HepG2 (cell line): ENCODE measurements around the gene C1orf159. TPM values are rescaled to one million over a fixed set of nuclear protein-coding genes. Genes with fewer than 3 reads are reported as not detected.

Experiments
- CREBL2 ChIP-seq: sonication (generic); formaldehyde crosslinking; IDR thresholded peaks from 2 replicates; pipeline ENCODE4 v1.8.1; 2023; ENCODE audit warnings: missing genetic modification reagents, mild to moderate bottlenecking, borderline replicate concordance
- DMAP1 ChIP-seq: IDR thresholded peaks from 2 replicates; pipeline ENCODE4 v1.6.1; 2016
- EZH2 ChIP-seq: conservative IDR thresholded peaks from 2 replicates; pipeline ENCODE4 v1.6.1; 2012; ENCODE audit warnings: mild to moderate bottlenecking, low read depth, low read length, moderate library complexity
- FOXC1 ChIP-seq: sonication (generic); formaldehyde crosslinking; IDR thresholded peaks from 2 replicates; pipeline ENCODE4 v1.8.0; 2022; ENCODE audit warnings: mild to moderate bottlenecking, missing genetic modification reagents, borderline replicate concordance
- NFE2 ChIP-seq: sonication (generic); formaldehyde crosslinking; IDR thresholded peaks from 2 replicates; pipeline ENCODE4 v1.4.0; 2020; ENCODE audit warnings: missing genetic modification reagents
- PRDM15 ChIP-seq: sonication (generic); formaldehyde crosslinking; IDR thresholded peaks from 2 replicates; pipeline ENCODE4 v1.4.0; 2020; ENCODE audit warnings: missing genetic modification reagents
- RFXAP ChIP-seq: sonication (generic); formaldehyde crosslinking; IDR thresholded peaks from 2 replicates; pipeline ENCODE4 v1.4.0; 2020; ENCODE audit warnings: missing genetic modification reagents, borderline replicate concordance
- SALL2 ChIP-seq: sonication (generic); formaldehyde crosslinking; IDR thresholded peaks from 2 replicates; pipeline ENCODE4 v1.8.1; 2023; ENCODE audit warnings: mild to moderate bottlenecking, missing genetic modification reagents, inconsistent platforms
- SMARCC2 ChIP-seq: fragments of 450-650 bp; IDR thresholded peaks from 2 replicates; pipeline ENCODE4 v1.6.1; 2017; ENCODE audit warnings: antibody characterized with exemption, mild to moderate bottlenecking
- SP5 ChIP-seq: IDR thresholded peaks from 2 replicates; pipeline ENCODE4 v1.6.1; 2016; ENCODE audit warnings: low read depth, borderline replicate concordance
- SRF ChIP-seq: IDR thresholded peaks from 2 replicates; pipeline ENCODE4 v1.6.1; 2011; ENCODE audit warnings: mild to moderate bottlenecking, low read depth, low read length, moderate library complexity
- TMF1 ChIP-seq: sonication (generic); formaldehyde crosslinking; IDR thresholded peaks from 2 replicates; pipeline ENCODE4 v1.8.1; 2022; ENCODE audit warnings: low read depth, missing genetic modification reagents
- XBP1 ChIP-seq: sonication (generic); formaldehyde crosslinking; IDR thresholded peaks from 2 replicates; pipeline ENCODE4 v1.5.0; 2020; ENCODE audit warnings: missing genetic modification reagents
- ZBTB38 ChIP-seq: sonication (generic); formaldehyde crosslinking; IDR thresholded peaks from 2 replicates; pipeline ENCODE4 v1.5.1; 2020; ENCODE audit warnings: mild to moderate bottlenecking, missing genetic modification reagents
- ZFAT ChIP-seq: sonication (generic); formaldehyde crosslinking; conservative IDR thresholded peaks from 2 replicates; pipeline ENCODE4 v1.8.1; 2023; ENCODE audit warnings: missing genetic modification reagents, inconsistent platforms
- ZFP91 ChIP-seq: sonication (generic); formaldehyde crosslinking; IDR thresholded peaks from 2 replicates; pipeline ENCODE4 v1.9.0; 2022; ENCODE audit warnings: missing genetic modification reagents, mild to moderate bottlenecking, borderline replicate concordance
- ZFY ChIP-seq: sonication (generic); formaldehyde crosslinking; IDR thresholded peaks from 2 replicates; pipeline ENCODE4 v1.4.0; 2020; ENCODE audit warnings: missing genetic modification reagents
- ZNF160 ChIP-seq: sonication (generic); formaldehyde crosslinking; IDR thresholded peaks from 2 replicates; pipeline ENCODE4 v1.8.0; 2022; ENCODE audit warnings: mild to moderate bottlenecking, inconsistent platforms, missing genetic modification reagents
- ZNF232 ChIP-seq: sonication (generic); formaldehyde crosslinking; IDR thresholded peaks from 2 replicates; pipeline ENCODE4 v1.4.0; 2020; ENCODE audit warnings: missing genetic modification reagents, borderline replicate concordance
- ZNF235 ChIP-seq: sonication (generic); formaldehyde crosslinking; IDR thresholded peaks from 2 replicates; pipeline ENCODE4 v1.8.1; 2023; ENCODE audit warnings: mild to moderate bottlenecking, missing genetic modification reagents, borderline replicate concordance
- ZNF253 ChIP-seq: sonication (generic); formaldehyde crosslinking; IDR thresholded peaks from 2 replicates; pipeline ENCODE4 v1.8.0; 2022; ENCODE audit warnings: mild to moderate bottlenecking, missing genetic modification reagents, borderline replicate concordance
- ZNF496 ChIP-seq: sonication (generic); formaldehyde crosslinking; IDR thresholded peaks from 2 replicates; pipeline ENCODE4 v1.8.1; 2023; ENCODE audit warnings: mild to moderate bottlenecking, moderate library complexity, missing genetic modification reagents; ENCODE audit not compliant: insufficient replicate concordance
- ZNF563 ChIP-seq: sonication (generic); formaldehyde crosslinking; IDR thresholded peaks from 2 replicates; pipeline ENCODE4 v1.8.0; 2022; ENCODE audit warnings: mild to moderate bottlenecking, moderate library complexity, missing genetic modification reagents
- ZNF570 ChIP-seq: sonication (generic); formaldehyde crosslinking; IDR thresholded peaks from 2 replicates; pipeline ENCODE4 v1.4.0; 2020; ENCODE audit warnings: mild to moderate bottlenecking, missing genetic modification reagents, borderline replicate concordance
- ZNF703 ChIP-seq: sonication (generic); formaldehyde crosslinking; IDR thresholded peaks from 2 replicates; pipeline ENCODE4 v1.5.1; 2020; ENCODE audit warnings: missing genetic modification reagents, mild to moderate bottlenecking, moderate library complexity, borderline replicate concordance
- ZNF83 ChIP-seq: sonication (generic); formaldehyde crosslinking; IDR thresholded peaks from 2 replicates; pipeline ENCODE4 v1.4.0; 2020; ENCODE audit warnings: missing genetic modification reagents, mild to moderate bottlenecking, borderline replicate concordance
- polyA plus RNA-seq, 8 experiments: library from polyadenylated mRNA; depleted of rRNA in 3 of 8; stranded (reverse) in 7 of 8; unstranded in 1 of 8; fragments of >200 nt; fragmentation: Illumina TruSeq in 4 of 8; extraction: Trizol in 4 of 8; gene quantifications; 2 replicates each; pipeline versions ENCODE4 v1.2.1 to v1.2.3, GENCODE V29; 2011 to 2016; ENCODE audit warnings: low read depth in 4 of 8, missing spikeins in 1 of 8, mixed read lengths in 1 of 8; ENCODE audit not compliant: insufficient read depth in 1 of 8
- total RNA-seq, 5 experiments: library from RNA; depleted of rRNA; stranded (reverse); fragments of >200 nt; fragmentation: Illumina TruSeq; extraction: Trizol; gene quantifications; 2 replicates each; pipeline ENCODE4 v1.2.3, GENCODE V29; 2016; ENCODE audit warnings: low read depth in 1 of 5

Gene C1orf159
- total and polyA plus RNA-seq, 2 of the 13 experiments (the other 11 are each of a cell fraction or from before 2014, with no cell fraction given): 3.8 to 6.7 TPM

- peak; percentile 45; the same call in 1 of the 2 replicates for TF ChIP-seq ZFP91 (CRISPR knock-in tag)
- TF ChIP-seq NFE2 (CRISPR knock-in tag): no peak
- peak; percentile 73; the same call in 1 of the 2 replicates for TF ChIP-seq ZNF563 (CRISPR knock-in tag)
- peak; percentile 65 for TF ChIP-seq ZNF703 (CRISPR knock-in tag)
- TF ChIP-seq XBP1: no peak
- TF ChIP-seq SRF: no peak
- TF ChIP-seq ZFY (CRISPR knock-in tag): peak; percentile 72
- no peak for TF ChIP-seq RFXAP (CRISPR knock-in tag)
- TF ChIP-seq ZBTB38 (CRISPR knock-in tag): peak; percentile 52; the same call in 1 of the 2 replicates
- no peak for TF ChIP-seq SP5
- no peak for TF ChIP-seq SMARCC2
- no peak for TF ChIP-seq FOXC1
- no peak; the same call in 1 of the 2 replicates for TF ChIP-seq ZNF232
- no peak; the same call in 1 of the 2 replicates for TF ChIP-seq ZNF160 (CRISPR knock-in tag)
- TF ChIP-seq ZFAT (CRISPR knock-in tag): no peak
- TF ChIP-seq ZNF496 (CRISPR knock-in tag): no peak
- no peak for TF ChIP-seq ZNF570 (CRISPR knock-in tag)
- TF ChIP-seq CREBL2 (CRISPR knock-in tag): no peak
- peak; percentile 37 for TF ChIP-seq PRDM15 (CRISPR knock-in tag)
- no peak for TF ChIP-seq EZH2
- TF ChIP-seq TMF1 (CRISPR knock-in tag): 0 out of 2 replicates have a peak, but pooled peaks have one; percentile 12
- TF ChIP-seq DMAP1 (CRISPR knock-in tag): no peak
- no peak; the same call in 1 of the 2 replicates for TF ChIP-seq ZNF235
- no peak; the same call in 1 of the 2 replicates for TF ChIP-seq SALL2 (CRISPR knock-in tag)
- TF ChIP-seq ZNF83 (CRISPR knock-in tag): 0 out of 2 replicates have a peak, but pooled peaks have one; percentile 40
- no peak for TF ChIP-seq ZNF253 (CRISPR knock-in tag)
Observed at GRCh38 chr1:1164701-1165451, 49.0 kb upstream of the C1orf159 start (continued).
